Mesendoderm (in vitro differentiated cells): ENCODE results near the gene TDRD6.
A peak's percentile ranks its signal among the peaks of the same experiment; 100 is the strongest.

Source experiments
- DNase-seq: peaks from one replicate; pipeline ENCODE4 v3.0.0; 2013
- H2AK5ac ChIP-seq: 2 replicates; pipeline ENCODE4 v1.6.1; 2013; ENCODE audit warnings: low read length, inconsistent platforms
- H2BK120ac ChIP-seq: 2 replicates; pipeline ENCODE4 v1.6.1; 2013; ENCODE audit warnings: low read depth, mild to moderate bottlenecking, low read length, moderate library complexity, mixed read lengths
- H2BK15ac ChIP-seq: replicated peaks from 2 replicates; pipeline ENCODE4 v1.6.1; 2013; ENCODE audit warnings: low read depth, mild to moderate bottlenecking, moderate library complexity
- H2BK5ac ChIP-seq: 2 replicates; pipeline ENCODE4 v1.6.1; 2013; ENCODE audit warnings: low read length, inconsistent platforms
- H3K18ac ChIP-seq: 2 replicates; pipeline ENCODE4 v1.6.1; 2013; ENCODE audit warnings: mild to moderate bottlenecking, low read length, mixed read lengths
- H3K23ac ChIP-seq: one replicate; pipeline ENCODE4 v1.6.1; 2013; ENCODE audit warnings: low read length
- H3K27ac ChIP-seq: 2 replicates; pipeline ENCODE4 v1.5.1; 2013; ENCODE audit warnings: low read depth, mild to moderate bottlenecking, inconsistent platforms, low read length, moderate library complexity
- H3K27me3 ChIP-seq: 2 replicates; pipeline ENCODE4 v1.6.1; 2013; ENCODE audit warnings: low read length, control low read depth, mild to moderate bottlenecking, inconsistent platforms; ENCODE audit not compliant: insufficient read depth, poor library complexity
- H3K36me3 ChIP-seq: 2 replicates; pipeline ENCODE4 v1.6.1; 2013; ENCODE audit warnings: low read length, inconsistent platforms; ENCODE audit not compliant: control insufficient read depth, insufficient read depth
- H3K4ac ChIP-seq: one replicate; pipeline ENCODE4 v1.6.1; 2013; ENCODE audit warnings: low read depth, mild to moderate bottlenecking, low read length, moderate library complexity
- H3K4me1 ChIP-seq: 2 replicates; pipeline ENCODE4 v1.6.1; 2013; ENCODE audit warnings: low read depth, low read length, inconsistent platforms; ENCODE audit not compliant: control insufficient read depth
- H3K4me2 ChIP-seq: 2 replicates; pipeline ENCODE4 v1.6.1; 2013; ENCODE audit warnings: low read length
- H3K4me3 ChIP-seq: 2 replicates; pipeline ENCODE4 v1.5.1; 2013; ENCODE audit warnings: mild to moderate bottlenecking, low read length
- H3K56ac ChIP-seq: one replicate; pipeline ENCODE4 v1.6.1; 2013; ENCODE audit warnings: low read length
- H3K79me1 ChIP-seq: 2 replicates; pipeline ENCODE4 v1.6.1; 2013; ENCODE audit warnings: low read length, inconsistent platforms
- H3K79me2 ChIP-seq: 2 replicates; pipeline ENCODE4 v1.6.1; 2013; ENCODE audit warnings: mild to moderate bottlenecking, low read length; ENCODE audit not compliant: control insufficient read depth, insufficient read depth
- H3K9ac ChIP-seq: 2 replicates; pipeline ENCODE4 v1.6.1; 2013; ENCODE audit warnings: low read length, inconsistent platforms
- H4K5ac ChIP-seq: one replicate; pipeline ENCODE4 v1.6.1; 2013; ENCODE audit warnings: low read length
- H4K8ac ChIP-seq: one replicate; pipeline ENCODE4 v1.6.1; 2013; ENCODE audit warnings: low read depth, mild to moderate bottlenecking, control low read depth, low read length, moderate library complexity
- WGBS: extraction: QIAGEN DNeasy Blood & Tissue Kit; methylation state at CpG from one replicate; pipeline ENCODE4 v1.1.7; 2013; ENCODE audit warnings: low lambda C conversion rate, missing lambda C conversion rate; ENCODE audit not compliant: insufficient coverage; ENCODE audit errors: extremely low coverage; 5-methylcytosine and 5-hydroxymethylcytosine counted together

The TDRD6 gene

DNA sequence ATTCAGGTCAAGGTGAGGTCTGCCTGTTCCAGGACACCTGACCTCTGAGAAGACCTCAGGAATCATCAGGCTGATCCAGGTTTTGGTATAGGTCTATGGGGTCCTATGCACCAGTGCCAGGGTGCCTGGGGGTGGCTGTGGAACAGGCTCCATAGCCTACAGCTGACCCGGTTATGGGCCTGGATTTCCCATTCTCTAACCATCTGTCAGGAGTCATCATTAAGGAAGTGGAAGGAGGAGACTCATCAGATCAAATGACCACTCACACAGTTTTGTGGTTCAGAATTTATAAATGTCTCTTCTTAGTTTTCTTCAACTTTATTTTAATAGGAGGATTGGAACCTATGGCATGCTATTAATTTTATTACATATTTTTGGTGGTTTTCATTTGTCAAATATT lies 32.7 kb downstream of the TDRD6 start:
- Histone ChIP-seq H3K4ac (no peak overlapping the region), H2AK5ac (no peak overlapping the region), H4K5ac (no peak overlapping the region), H3K27ac (no peak overlapping the region), H3K4me3 (no peak overlapping the region), H3K23ac (no peak overlapping the region), H3K9ac (no peak overlapping the region), H2BK120ac (no peak overlapping the region), H3K18ac (no peak overlapping the region), H4K8ac (no peak overlapping the region), H2BK5ac (no peak overlapping the region), H3K79me1 (no peaks in the 10 kb centered on the region), H3K36me3 (no peaks in the 10 kb centered on the region), H2BK15ac (no peak overlapping the region), H3K27me3 (no peaks in the 10 kb centered on the region), H3K4me2 (no peak overlapping the region), H3K79me2 (no peaks in the 10 kb centered on the region), H3K4me1 (no peaks in the 10 kb centered on the region), H3K56ac (no peak overlapping the region)
- DNase-seq: no peak
- WGBS: no CpG with 5 or more reads among the region's 1 CpG

GRCh38 chr6:46729787-46730326 lies 42.2 kb downstream of the TDRD6 start:
- Histone ChIP-seq H3K23ac (no peak overlapping the region), H4K5ac (no peak overlapping the region), H2AK5ac (no peak overlapping the region), H3K4me1 (no peaks in the 10 kb centered on the region), H3K36me3 (no peaks in the 10 kb centered on the region), H3K27me3 (no peaks in the 10 kb centered on the region), H3K27ac (no peak overlapping the region), H2BK15ac (no peak overlapping the region), H3K18ac (no peak overlapping the region), H4K8ac (no peak overlapping the region), H3K4ac (no peak overlapping the region), H3K4me3 (no peak overlapping the region), H3K79me2 (no peaks in the 10 kb centered on the region), H3K9ac (no peak overlapping the region), H3K4me2 (no peak overlapping the region), H3K79me1 (no peaks in the 10 kb centered on the region), H2BK120ac (no peak overlapping the region), H3K56ac (no peak overlapping the region), H2BK5ac (no peak overlapping the region)
- DNase-seq: no peak
- no CpG with 5 or more reads among the region's 1 CpG for WGBS

DNA sequence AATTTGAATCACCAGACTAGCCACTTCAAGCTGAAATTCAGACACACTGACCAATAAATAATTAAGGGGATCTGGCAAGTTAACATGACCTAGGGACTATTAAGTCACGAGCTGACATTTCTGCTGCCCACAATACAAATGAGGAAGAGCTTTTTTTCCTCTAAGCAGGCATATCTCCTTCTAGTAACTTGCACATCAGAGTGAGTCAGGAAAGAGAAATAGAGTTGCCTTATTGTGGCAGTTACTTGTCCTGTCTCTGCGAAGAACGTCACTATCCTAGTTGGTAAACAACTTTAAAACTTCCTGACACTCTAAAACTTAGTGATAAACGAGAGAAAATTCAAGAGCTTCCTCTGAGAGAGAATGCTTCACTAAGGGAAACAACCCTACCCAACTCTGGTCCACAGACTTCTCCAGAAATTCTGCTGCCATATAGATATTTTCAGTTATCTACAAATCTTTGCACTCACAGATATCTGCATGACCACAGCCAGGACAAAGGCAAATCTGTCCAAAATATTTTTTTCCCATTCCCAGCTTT lies 43.3 kb downstream of the TDRD6 start:
- Histone ChIP-seq H3K27me3 (peaks cover under 1% of the 10 kb centered on the region), H2BK5ac (no peak overlapping the region), H3K4me3 (no peak overlapping the region), H3K79me2 (no peaks in the 10 kb centered on the region), H3K4ac (no peak overlapping the region), H2AK5ac (no peak overlapping the region), H3K4me2 (no peak overlapping the region), H2BK15ac (no peak overlapping the region), H3K4me1 (no peaks in the 10 kb centered on the region), H3K23ac (no peak overlapping the region), H4K5ac (no peak overlapping the region), H3K56ac (no peak overlapping the region), H3K9ac (no peak overlapping the region), H3K27ac (no peak overlapping the region), H3K36me3 (no peaks in the 10 kb centered on the region), H2BK120ac (no peak overlapping the region), H4K8ac (no peak overlapping the region), H3K18ac (no peak overlapping the region), H3K79me1 (no peaks in the 10 kb centered on the region)
- no CpG with 5 or more reads among the region's 4 CpGs for WGBS
- DNase-seq: no peak

GRCh38 chr6:46733341-46733801 lies 45.7 kb downstream of the TDRD6 start:
- H3K18ac ChIP-seq: no peak overlapping the region
- WGBS: no CpG with 5 or more reads among the region's 2 CpGs

DNA sequence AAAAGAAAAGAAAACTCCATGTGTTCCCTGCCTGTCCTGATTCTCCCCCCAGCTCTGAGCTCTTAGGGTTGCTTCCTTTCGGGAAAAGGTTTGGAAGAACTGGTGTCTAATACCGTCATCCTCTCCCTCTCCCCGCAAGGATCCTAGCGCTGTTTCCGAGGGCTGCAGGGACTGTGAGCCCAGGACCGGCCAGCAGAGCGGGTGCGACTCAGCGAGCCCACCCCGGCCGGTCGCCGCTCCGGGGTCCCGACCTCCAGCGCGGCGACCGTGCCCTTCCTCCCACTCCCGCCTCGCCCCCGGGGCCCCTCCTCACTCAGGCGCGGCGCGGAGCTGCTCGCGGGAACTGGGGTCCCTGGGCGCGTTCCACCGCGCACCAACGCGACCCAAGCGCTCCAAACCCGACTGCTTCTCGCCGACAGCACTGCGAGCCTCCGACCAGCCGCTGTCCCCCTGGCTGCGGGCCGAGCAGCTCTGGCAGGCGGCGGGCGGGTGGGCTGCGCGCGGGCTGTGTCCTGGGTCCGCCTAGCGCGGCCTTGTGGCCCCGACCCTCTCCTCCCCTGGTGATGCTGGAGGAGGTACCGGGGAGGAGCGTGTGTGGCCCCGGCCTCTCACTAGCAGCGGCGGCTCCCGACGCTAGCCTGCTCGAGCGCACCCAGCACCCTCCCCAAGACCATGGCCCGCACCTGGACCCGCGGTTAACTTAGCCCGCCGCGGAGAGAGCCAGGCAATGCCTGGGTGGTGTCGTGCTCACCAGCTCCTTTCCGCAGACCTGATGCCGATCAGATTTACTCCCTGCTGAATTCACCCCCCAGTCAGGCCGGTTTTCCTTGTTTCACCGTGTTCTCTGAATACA lies 47.4 kb downstream of the TDRD6 start, which contains the start of gene PLA2G7:
Gene PLA2G7, minus strand, starts transcription at position 509 of the 853 bp plus-strand sequence. CDS start 12,484 bp downstream, outside the sequence.
- no peaks in the 10 kb centered on the region for H3K79me2 ChIP-seq
- H3K4me2 ChIP-seq: peak within 1 kb of the TSS; percentile 88
- WGBS: no CpG with 5 or more reads among the region's 73 CpGs
- H3K4ac ChIP-seq: no peak within 1 kb of the TSS
- H2BK5ac ChIP-seq: no peak within 1 kb of the TSS
- peak; percentile 71 for DNase-seq
- H3K56ac ChIP-seq: peak within 1 kb of the TSS; percentile 62
- H4K5ac ChIP-seq: no peak within 1 kb of the TSS
- no peak within 1 kb of the TSS for H4K8ac ChIP-seq
- no peaks in the 10 kb centered on the region for H3K79me1 ChIP-seq
- H2BK15ac ChIP-seq: no peak within 1 kb of the TSS
- H3K4me3 ChIP-seq: peak within 1 kb of the TSS; percentile 41
- H3K36me3 ChIP-seq: no peaks in the 10 kb centered on the region
- H3K27me3 ChIP-seq: peaks cover 2% of the 10 kb centered on the region
- peak within 1 kb of the TSS; percentile 47 for H3K9ac ChIP-seq
- H3K27ac ChIP-seq: no peak within 1 kb of the TSS
- no peak within 1 kb of the TSS for H2AK5ac ChIP-seq
- H2BK120ac ChIP-seq: no peak within 1 kb of the TSS
- H3K4me1 ChIP-seq: no peaks in the 10 kb centered on the region
- no peak within 1 kb of the TSS for H3K18ac ChIP-seq
- H3K23ac ChIP-seq: no peak within 1 kb of the TSS

More at GRCh38 chr6:46733341-46733801, 45.7 kb downstream of the TDRD6 start:
- Histone ChIP-seq H3K79me1 (no peaks in the 10 kb centered on the region), H3K4me1 (no peaks in the 10 kb centered on the region), H2BK15ac (no peak overlapping the region), H3K27ac (no peak overlapping the region), H3K36me3 (no peaks in the 10 kb centered on the region), H3K4ac (no peak overlapping the region), H3K4me3 (no peak overlapping the region), H3K23ac (no peak overlapping the region), H4K8ac (no peak overlapping the region), H3K4me2 (no peak overlapping the region), H3K56ac (no peak overlapping the region), H2BK5ac (no peak overlapping the region), H3K9ac (no peak overlapping the region), H3K27me3 (peaks cover 2% of the 10 kb centered on the region), H4K5ac (no peak overlapping the region), H2BK120ac (no peak overlapping the region), H3K79me2 (no peaks in the 10 kb centered on the region), H2AK5ac (no peak overlapping the region)
- peak; percentile 13 for DNase-seq
